Activated CD8-positive, alpha-beta memory T cell treated with anti-CD3 and anti-CD28 coated beads for 1 hour (primary cell): ENCODE results near the gene DMWD.
"Not testable (repeated sequence)": the region's sequence is repeated elsewhere in the genome, so short reads cannot be mapped to it uniquely, and the experiment has no call there.

Experiments used
- DNase-seq, 2 donors: peaks; one replicate each; pipeline ENCODE4 v3.0.0-alpha.2; 2020; ENCODE audit warnings: low read depth in 1 of 2; ENCODE audit errors: extremely low read depth in 1 of 2

The DMWD gene

DNA sequence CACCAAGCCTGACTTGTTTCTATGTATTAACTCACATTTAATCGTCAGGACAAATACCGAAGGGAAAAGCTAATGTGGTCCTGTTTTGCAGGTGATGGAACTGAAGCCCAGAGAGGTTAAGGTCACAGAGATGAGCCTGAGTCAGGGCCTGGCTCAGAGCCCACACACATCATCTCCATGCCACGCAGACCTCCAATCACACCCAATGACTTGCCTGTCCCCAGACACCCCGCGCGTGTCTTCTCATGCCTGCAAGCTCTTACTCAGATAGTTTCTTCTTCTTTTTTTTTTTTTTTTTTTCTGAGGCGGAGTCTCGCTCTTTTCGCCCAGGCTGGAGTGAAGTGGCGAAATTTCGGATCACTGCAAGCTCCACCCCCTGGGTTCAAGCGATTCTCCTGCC lies 40.0 kb downstream of the DMWD start:
- DNase-seq = no peak

DNA sequence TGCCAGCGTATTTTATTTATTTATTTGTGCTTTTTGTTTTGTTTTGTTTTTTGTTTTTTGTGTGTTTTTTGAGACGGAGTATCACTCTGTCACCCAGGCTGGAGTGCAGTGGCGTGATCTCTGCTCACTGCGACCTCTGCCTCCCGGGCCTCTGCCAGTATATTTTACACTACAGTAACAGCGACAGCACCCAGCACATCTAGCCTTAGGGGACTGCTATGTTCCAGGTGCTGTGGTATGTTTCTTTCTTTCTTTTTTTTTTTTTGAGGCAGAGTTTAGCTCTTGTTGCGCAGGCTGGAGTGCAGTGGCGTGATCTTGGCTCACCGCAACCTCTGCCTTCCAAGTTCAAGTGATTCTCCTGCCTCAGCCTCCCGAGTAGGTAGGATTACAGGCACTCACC lies 41.2 kb downstream of the DMWD start:
- not testable (repeated sequence) for DNase-seq

DNA sequence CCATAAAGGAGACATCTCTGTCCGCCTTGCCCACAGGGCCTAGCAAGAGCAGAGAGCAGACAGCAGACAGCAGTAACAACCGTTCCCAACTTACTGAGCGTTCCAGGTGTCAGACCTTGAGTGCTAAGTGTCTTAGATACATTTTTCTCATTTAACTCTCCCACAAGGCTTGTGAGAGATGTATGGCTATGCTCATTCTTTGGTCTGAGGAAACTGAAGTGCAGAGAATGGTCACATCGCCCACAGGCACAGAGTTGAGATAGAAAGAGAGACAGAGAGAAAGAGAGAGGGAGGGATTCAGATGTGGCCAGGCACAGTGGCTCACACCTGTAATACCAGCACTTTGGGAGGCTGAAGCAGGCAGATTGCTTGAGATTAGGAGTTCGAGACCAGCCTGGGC lies 45.1 kb downstream of the DMWD start:
- DNase-seq = no peak

- DNase-seq = no peak
Observed at GRCh38 chr19:45746866-45747265, 45.8 kb downstream of the DMWD start.

DNA sequence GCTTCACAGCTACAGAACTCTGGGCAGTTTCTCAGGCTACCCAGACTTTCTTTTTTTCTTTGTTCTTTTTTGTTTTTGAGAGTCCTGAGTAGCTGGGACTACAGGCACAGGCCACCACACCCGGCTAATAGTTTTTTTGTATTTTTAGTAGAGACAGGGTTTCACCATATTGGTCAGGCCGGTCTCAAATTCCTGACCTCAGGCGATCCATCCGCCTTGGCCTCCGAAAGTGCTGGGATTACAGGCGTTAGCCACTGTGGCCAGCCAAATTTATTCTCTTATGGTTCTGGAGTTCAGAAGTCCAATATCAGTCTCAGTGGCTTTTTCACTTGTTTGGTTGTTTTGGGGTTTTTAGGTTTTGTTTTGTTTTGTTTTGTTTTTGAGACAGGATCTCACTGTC lies 47.0 kb downstream of the DMWD start:
- no peak for DNase-seq

DNA sequence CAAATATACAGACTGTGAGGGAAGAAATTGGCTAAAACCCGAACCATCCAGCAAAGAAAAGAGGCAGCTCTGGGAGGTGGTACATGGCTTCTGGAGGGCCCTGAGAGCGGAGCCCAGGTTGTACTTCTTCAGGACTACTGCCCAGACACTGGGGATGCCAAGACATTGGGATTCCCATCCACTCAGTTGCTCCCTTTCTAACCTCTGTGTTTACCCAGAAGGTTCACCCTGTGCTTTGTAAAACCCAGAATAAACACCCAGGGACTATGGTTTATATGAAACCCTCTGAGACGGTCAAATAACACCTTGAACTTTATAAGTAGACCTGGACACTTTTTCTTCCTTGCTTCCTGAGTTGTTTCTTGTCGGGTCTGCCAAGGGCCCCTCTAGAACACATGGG lies 49.7 kb downstream of the DMWD start:
- DNase-seq = no peak

DNA sequence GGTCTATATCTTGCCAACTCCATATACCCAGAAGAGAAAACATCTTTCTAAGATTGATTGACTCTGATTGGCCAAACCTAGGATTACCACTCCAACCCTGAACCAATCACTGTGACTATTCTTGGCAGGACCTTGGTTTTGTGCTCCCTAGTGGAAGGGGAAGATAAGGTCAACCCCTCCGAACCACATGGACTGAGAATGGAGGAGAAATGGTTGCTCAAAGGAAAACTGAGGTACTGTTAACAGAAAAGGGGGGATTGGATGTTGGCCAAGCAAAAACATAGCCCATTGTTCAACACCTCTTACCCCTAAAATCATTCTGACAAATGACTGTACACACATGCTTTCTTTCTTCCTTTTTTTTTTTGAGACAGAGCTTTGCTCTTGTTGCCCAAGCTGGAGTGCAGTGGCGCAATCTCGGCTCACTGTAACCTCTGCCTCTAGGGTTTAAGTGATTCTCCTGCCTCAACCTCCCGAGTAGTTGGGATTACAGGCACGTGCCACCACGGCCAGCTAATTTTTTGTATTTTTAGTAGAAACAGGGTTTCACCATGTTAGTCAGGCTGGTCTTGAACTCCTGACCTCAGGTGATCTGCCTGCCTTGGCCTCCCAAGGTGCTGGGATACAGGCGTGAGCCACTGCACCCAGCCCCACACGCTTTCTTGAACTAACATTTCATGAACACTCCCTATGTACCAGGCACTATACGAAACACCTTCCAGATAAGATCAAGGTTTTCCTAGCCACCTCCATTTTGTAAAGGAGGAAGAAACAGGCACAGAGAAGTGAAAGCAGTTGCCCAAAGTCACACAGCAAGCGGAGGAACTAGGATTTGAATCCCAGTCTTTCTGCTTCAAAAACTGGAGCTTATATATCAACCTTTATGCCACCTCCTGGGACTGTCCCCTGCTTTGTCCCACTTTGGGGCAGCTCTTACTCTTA lies 52.9 kb downstream of the DMWD start:
- DNase-seq = no peak

- no peak for DNase-seq
Observed at GRCh38 chr19:45733160-45733810, 59.4 kb downstream of the DMWD start, which contains the start of gene MEIOSIN. Gene MEIOSIN (plus strand): TSS chr19:45733439. CDS start chr19:45735377, 1,938 bp downstream.
